Erythroblast (primary cell): Measurements from ENCODE around the gene SQSTM1.
"Not testable (repeated sequence)": the region's sequence is repeated elsewhere in the genome, so short reads cannot be mapped to it uniquely, and the experiment has no call there.

Source experiments
- DNase-seq, 2 experiments: peaks; one replicate each; lab custom pipeline; 2025; lab: John Stamatoyannopoulos, UW
- GATA1 ChIP-seq: IDR thresholded peaks from 2 replicates; pipeline ENCODE4 v1.6.1; 2011; ENCODE audit warnings: low read depth, mild to moderate bottlenecking, control low read depth, low read length, moderate library complexity
- POLR2A ChIP-seq: IDR thresholded peaks from 2 replicates; pipeline ENCODE4 v1.6.1; 2011; ENCODE audit warnings: mild to moderate bottlenecking, low read length

The SQSTM1 gene

DNA sequence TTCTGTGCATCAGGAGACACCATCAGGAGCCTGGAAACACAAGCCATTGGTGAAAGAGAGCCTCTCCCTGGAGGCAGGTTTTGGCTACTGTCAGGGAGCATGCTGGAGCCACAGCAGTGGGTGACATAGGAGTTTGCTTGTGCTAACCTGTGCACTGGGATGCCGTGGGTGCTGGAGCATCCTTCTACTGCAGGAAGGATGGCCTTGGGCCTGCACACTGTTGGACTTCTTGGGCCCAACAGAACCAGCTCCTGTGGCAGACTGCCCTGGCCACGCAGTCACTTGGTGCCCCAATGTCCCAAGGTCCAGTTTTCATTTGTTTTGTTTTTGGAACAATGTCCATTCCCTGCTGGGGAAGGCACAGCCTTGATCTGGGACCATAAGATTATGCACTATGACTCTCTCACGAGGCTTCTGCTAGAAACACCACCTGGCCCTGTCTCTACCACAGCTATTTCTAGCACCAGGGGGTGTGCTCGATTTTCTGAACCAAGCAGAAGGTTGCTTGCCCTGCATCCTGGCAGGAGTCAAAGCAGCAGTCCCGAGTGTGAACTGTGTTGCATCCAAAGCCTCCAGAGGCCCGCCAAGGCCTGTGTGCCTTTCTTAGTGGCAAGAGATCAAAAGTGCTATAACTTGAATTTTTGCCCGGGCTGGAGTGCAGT lies 32.4 kb upstream of the SQSTM1 start:
- TF ChIP-seq POLR2A = no peak
- no peak for TF ChIP-seq GATA1
- DNase-seq = no peak

DNA sequence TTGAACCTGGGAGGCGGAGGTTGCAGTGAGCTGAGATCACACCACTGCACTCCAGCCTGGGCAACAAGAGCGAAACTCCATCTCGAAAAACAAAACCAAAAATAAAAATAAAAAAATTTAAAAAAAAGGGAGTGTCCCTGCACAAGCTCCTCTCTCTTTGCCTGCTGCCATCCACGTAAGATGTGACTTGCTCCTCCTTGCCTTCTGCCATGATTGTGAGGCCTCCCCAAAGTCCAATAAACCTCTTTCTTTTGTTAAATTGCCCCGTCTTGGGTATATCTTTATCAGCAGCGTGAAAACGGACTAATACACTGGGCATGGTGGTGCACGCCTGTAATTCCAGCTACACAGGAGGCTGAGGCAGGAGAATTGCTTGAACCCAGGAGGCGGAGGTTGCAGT lies 31.4 kb upstream of the SQSTM1 start:
- DNase-seq = not testable (repeated sequence)

DNA sequence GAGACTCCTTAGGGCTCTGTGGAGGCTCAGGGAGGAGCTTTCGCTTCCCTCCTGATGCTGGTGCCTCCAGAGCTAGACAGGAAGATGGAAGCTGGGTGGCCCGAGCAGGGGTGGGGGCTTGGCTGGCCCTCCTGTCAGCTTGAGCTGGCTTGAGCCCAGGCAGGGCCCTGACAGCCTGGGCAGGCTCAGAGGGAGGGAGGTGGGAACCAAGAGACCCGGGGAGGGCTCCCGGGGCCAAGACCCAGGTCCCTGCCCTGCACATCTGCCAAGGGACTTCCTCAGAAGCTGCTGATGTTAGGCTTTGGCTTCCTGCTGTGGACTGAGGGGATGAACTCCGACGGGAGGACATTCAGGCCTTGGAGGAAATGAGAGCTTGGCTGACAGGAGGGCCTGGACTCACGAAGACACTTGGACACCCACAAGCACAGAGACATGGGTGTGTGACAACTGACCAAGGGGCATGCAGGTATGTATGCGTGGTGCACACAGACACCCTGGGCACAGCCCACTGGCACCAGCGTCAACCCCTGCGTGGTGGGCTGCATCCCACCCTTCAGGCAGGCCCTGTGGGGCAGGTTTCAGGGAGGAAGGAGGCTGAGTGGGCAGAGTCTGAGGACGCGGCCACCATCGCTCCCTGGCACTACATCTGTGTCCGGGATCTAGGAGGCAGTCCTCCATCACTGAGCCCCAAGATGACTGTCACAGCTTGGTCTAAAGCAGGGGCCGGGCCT lies 28.7 kb upstream of the SQSTM1 start:
- no peak for DNase-seq
- TF ChIP-seq POLR2A (no peak), GATA1 (no peak)

DNA sequence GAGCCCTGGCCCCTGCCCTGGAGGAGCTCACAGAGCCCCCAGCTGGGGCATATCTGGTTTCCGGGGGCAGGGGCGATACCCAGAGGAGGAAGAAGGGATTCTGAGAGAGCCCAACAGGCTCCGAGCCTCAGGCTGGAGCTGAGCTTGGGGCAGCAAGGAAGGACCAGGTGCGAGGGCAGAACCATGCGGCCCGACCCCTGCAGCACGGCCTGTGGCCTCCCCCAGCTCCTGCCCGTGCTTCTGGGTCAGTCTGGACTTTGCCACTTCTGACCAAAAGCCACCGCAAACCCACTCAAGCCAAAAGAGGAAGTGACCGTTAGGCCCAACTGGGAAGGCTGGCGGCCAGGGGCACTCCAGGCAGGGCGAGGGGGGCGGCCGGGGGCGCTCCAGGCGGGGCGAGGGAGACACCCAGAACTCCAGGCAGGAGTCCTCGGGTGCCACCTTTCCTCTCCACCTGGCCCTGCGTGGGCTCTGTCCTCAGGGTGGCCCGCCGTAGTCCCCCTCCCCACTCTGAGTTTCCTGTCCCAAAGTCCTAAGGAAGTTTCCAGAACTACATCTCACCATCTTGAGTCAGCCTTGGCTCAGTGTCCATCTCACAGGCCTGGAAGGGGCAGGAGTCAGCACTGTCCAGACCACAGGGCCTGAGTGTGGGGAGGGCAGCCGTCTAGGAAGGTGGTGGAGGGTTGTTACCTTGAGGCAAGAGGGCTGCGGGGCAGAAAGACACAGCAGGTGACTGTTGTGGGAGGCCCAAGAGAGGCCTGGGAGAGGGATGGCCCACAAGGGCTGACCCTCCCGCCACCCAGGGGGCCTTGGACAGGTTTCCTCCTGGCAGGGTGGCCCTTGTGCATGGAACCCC lies 27.9 kb upstream of the SQSTM1 start:
- TF ChIP-seq GATA1 = no peak
- no peak for TF ChIP-seq POLR2A

DNA sequence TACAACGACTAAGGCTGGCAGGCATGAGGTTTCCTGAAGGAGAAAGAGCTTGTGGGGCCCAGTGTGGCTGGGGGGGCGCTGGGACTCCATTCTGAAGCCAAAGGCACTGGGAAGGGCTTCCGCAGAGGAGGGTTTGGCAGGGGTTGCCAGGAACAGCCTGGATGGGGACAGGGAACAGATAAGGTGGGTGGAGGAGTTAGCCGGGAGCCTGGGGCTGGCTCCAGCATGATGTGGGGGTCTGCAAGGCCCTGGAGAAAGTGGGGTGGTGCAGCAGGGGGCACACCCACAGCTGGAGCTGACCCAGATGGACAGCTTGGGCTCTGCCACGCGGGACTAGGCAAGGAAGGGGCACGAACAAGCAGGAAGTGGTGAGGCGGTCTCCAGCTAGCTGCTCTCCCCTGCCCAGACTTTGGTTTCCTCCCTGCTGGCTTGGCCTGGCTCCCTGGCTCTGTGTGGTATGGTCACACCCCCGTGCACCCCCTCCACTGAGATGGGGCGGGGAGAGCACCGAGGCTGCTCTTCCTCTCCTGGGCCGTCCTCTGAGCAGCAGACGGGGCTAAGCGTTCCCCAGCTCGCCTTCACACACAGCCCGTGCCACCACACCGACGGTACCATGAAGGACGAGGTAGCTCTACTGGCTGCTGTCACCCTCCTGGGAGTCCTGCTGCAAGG lies 27.1 kb upstream of the SQSTM1 start, which contains the start of gene LTC4S:
LTC4S (plus strand) TSS at position 519 of the 672 bp plus-strand sequence; CDS start at position 614, 95 bp downstream.
- DNase-seq = peak; percentile 37 to 44

More for the DNA sequence above, 27.9 kb upstream of the SQSTM1 start:
- DNase-seq = no peak

DNA sequence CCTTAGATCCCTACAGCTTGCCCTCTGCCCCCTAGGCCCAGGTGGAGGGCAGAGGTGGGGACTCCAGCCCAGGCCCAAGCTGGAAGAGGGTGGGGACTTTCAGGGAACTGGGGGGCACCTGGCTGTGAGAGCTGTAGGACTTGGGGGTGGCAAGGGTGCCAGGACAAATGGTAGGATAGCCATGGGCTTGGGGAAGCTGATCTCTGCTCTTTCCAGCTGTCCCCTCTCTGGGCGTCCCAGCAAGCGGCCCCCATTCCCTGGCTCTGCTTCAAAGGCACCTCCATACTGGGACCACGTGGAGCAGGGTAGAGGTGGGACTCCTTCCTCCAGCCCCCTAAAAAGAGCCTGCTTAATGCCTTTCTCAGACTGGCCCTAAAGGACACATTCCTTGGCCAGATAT lies 26.5 kb upstream of the SQSTM1 start:
- DNase-seq = no peak
- TF ChIP-seq GATA1 = no peak
- no peak for TF ChIP-seq POLR2A

More for the DNA sequence above, 27.1 kb upstream of the SQSTM1 start, which contains the start of gene LTC4S:
- TF ChIP-seq GATA1 = no peak
- TF ChIP-seq POLR2A = no peak

DNA sequence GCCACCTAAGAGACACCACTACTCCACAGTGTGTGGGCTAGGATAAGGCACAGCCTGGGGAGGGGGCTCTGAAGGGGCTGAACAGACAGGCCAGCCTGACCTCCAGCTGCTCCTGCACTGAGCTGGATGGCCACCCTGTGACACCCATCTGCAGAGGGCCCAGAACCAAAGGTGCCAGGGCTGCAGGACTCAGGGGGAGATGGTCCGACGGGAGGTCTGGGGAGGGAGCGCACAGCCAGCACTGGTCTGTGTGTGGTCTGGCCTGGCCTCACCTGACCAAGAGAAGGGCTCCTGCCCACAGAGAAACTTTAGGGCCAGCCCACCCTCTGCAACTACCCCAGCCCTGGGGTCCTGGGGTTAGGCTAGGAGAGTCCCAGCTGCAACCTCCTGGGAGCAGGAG lies 26.1 kb upstream of the SQSTM1 start:
- DNase-seq = no peak
- no peak for TF ChIP-seq POLR2A
- no peak for TF ChIP-seq GATA1

DNA sequence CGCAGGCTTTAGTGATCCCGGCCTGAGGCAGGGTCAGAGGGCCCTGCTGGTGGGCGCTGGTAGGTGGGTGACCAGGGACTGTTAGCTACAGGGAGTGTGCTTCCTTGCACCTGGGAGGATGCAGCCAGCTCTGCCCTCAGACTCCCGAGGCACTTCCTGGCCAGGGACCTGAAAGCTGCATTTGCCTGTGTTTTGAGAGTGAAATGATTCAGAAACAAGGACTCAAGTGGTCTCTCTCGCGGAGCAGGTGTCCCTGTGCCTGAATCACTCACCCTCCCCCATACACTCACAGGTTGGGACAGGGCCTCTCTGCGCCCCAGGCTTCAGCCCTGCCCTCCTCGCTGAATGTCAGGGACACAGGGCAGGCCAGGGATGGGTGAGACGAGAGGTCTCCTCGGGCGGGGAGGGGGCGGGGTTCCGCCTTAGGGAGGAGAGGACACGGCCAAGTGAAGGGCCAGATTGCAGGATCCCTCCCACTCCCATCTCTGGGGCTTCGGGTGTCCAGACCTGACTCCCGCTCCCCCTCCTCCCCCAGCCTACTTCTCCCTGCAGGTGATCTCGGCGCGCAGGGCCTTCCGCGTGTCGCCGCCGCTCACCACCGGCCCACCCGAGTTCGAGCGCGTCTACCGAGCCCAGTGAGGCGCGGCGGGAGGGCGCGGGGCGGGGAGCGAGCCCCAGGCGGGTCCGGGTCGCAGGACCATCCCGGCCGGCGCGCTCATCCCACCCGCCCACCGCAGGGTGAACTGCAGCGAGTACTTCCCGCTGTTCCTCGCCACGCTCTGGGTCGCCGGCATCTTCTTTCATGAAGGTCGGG lies 25.4 kb upstream of the SQSTM1 start:
- no peak for DNase-seq
- TF ChIP-seq GATA1 = no peak
- no peak for TF ChIP-seq POLR2A

DNA sequence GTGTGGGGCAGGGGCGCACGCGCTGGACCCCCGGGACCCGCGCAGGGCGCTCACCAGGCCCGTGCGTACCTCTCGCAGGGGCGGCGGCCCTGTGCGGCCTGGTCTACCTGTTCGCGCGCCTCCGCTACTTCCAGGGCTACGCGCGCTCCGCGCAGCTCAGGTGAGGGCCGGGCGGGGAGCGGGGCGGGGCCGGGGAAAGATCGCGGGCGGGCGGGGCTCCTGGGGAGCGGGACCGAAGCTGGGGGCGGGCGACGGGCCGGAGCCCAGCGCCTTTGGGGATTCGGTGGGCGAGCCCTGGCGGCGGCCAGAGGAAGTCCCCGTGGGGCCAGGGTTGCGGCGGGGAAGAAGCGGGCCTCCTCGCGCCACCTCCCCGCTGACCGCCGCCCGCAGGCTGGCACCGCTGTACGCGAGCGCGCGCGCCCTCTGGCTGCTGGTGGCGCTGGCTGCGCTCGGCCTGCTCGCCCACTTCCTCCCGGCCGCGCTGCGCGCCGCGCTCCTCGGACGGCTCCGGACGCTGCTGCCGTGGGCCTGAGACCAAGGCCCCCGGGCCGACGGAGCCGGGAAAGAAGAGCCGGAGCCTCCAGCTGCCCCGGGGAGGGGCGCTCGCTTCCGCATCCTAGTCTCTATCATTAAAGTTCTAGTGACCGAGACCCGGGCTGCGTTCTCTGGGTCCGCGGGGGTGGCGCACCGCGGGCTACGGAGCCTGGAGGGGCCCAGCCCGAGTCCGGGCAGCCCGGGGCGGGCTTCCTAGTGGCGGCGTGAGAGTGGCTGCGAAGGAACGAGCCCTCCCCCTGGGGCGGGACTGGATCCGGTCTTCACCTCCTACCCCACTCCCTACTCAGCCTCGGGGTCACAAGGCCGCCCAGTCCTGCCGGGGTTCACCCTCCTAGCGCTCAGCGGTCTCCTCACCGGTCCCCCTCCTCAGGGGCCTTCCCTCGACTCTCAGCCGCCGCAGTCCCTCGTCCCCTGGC lies 24.6 kb upstream of the SQSTM1 start:
- TF ChIP-seq POLR2A (no peak), GATA1 (no peak)
- peak; percentile 84 to 89 for DNase-seq

DNA sequence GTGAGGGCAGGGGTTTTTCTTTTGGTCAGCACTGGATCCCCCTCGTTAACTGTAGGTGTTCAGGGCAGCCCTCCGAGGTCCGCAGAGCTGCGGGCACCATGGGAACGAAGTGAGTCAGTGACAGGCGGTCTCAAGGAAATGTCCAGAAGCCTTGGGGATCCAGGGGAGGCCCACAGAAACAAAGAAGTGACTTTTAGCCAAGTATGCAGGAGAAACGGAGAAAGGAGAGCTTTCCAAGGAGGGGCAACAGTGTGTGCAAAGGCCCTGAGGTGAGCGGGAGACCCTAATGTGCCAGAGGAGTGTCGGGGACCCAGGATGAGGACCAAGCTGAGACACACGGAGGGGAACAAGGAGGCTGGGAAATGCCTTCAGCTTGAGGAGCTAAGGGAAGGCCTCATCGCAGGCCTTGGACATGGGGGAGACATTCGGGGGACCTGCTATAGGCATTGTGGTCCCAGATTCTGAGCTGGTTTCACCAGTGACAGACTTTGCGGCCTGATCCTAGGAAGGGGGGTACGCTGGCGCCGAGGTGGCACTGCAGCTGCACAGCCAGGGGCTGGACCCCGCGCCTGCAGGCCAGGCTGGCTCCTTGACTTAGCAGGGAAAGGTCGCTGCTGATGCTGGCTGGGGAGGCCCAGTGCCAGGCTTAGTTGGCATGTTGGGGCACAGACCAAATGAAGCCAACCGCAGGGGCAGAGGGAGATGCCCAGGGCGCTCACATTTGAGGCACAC lies 23.7 kb upstream of the SQSTM1 start:
- no peak for DNase-seq
- TF ChIP-seq POLR2A (no peak), GATA1 (no peak)

DNA sequence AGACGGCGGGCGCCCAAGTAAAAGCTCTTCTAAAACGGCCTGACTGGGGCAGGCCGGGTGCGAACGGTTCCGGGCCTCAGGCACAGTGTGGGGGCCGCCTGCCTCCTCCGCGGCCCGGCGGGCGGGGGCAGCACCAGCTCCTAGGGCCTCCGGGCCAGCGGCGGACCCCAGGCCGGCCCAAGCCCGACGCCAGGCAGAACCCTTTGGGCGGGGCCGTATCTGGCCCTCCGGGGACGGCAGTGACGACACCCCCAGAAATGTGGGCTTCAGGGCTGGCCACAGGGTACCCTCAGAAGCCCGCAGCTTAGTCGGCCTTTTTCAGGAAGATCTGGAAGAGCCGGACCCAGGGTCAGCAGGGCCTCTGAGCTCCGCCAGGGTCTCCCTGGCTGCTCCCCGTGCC lies 23.0 kb upstream of the SQSTM1 start:
- TF ChIP-seq POLR2A (no peak), GATA1 (no peak)
- no peak for DNase-seq
